Hypothalamus (tissue), 51 donors: ENCODE data around the gene RPS10.

Experiments used
- DNase-seq, 51 donors: peaks; one replicate each; lab custom pipeline; 2025; lab: John Stamatoyannopoulos, UW

The RPS10 gene

DNA sequence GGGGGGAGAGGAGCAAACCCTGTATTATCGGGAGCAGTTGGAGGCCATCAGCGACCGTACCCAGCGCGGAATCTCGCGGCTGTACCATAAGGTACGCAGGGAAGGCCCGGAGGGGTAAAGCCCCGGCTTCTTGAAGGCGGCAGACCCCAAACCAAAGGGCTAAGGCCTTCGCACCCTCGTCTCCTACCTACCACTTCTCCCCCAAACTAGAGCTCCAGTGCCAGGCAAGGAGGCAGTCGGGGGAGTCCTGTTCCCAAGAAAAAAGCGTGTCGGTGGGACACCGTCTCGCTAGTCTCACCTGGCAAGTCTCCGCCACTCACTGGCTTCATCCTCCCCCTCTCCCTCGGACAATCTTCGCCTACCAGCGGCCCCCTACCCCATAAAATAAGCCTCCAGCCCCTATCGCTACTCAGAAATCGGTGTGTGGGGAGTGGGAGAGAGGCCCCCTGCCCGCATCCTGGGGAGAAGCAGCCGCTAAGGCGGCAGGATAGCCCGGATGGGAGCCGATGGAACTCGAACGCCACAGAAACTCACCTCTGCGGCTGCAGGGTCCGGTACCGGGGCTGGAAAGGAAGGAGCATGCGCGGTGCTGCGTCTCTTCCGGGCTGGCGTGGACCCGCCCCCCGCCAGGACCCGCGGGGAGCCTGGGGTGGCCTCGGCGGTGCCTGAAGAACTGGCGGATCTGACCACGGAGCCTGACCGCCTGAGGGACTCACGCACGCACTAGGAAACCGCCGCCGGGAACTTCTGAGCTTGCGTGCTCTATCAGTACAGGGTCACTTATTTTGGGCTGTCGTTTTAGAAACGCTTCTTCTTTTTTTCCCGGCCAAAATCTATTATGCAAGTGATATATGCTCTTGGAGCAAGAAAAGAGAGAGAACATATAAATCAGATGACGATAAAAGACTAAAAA lies at the start of gene RPS10:
TSS of gene RPS10 (minus strand) at position 572 of the 913 bp plus-strand sequence. CDS start 848 bp downstream, outside the sequence.
- peak; percentile 46 to 94 (median 85) for DNase-seq

DNA sequence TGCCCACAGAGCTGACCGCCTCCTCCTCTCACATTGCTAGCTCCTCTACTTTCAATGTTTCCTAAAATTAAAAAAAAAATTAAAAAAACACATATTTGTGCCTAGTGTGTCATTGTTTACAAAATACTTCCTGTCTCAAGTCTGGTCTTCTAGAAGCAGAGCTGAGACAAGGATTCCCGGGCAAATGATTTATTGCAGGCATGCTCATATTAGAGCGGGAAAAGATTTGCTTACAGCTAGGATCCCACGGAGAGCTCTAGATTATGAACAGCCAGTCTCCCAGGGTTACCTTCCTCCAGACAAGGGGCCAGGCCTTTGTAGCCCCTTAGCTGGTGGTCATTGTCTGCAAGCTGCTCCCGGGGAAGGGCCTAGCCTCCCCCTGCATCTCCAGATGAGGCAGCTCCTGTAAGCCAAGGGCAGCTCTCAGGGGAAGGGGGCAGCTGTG lies 49.4 kb upstream of the RPS10 start:
- no peak for DNase-seq

DNA sequence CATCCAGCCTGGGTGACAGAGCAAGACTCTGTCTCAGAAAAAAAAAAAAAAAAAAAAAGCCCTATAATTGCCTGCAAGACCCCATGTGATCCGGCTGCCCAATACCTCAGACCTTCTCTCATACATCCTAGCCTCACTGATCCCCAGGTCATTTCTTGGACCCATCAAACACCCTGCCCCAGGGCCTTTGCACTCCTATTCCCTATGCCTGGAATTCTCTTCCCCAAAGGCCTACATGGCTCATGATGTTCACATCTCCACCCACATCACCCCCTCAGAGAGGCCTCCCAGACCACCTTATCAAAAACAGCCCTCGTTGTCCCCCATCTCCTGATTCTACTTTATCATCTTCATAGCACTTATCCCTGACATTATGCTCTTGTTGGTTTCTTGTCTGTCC lies 48.9 kb upstream of the RPS10 start:
- no peak for DNase-seq

DNA sequence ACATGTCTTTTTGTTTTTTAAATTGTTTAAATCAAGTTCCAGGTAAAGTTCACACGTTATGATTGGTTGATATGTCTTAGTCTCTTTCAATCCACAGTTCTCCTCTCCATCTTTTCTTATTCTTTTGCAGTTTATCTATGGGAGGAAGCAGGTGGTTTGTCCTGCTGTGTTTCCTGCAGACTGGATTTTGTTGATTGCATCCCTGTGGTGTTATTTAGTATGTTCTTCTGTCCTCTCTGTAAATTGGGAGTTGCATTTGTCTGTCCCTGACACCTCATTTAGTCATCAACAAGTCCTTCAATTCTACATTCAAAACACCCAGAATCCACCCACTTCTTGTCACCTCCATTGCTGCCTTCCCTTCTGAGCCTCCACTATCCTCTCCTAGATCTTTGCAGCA lies 48.1 kb upstream of the RPS10 start:
- no peak for DNase-seq

DNA sequence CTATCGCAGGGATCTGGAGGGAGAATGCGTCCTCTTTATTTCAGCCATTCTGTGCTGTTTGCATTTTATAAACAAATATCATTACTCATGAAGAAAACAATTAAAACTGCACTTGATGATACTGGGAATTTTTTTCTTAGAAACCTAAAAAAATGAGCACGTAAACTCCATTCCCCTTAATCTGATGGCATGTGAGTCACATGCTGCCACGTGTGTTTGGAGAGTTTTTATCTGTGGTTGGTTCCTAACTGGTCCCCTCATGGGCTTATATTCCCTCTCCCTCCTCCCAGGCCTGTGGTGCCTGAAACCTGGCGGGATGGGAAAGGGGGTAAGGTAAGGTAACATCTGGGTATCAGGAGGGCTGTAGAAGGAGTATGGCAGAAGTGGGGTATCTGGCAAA lies 46.6 kb upstream of the RPS10 start:
- no peak for DNase-seq

- DNase-seq: no peak
Observed at GRCh38 chr6:34469499-34469898, 43.6 kb upstream of the RPS10 start.

- DNase-seq: no peak
Observed at GRCh38 chr6:34468378-34468892, 42.6 kb upstream of the RPS10 start.

GRCh38 chr6:34466242-34467185 lies 40.6 kb upstream of the RPS10 start:
- DNase-seq: peak in 3 of 51 donors; percentile 21 to 52 (median 36)

DNA sequence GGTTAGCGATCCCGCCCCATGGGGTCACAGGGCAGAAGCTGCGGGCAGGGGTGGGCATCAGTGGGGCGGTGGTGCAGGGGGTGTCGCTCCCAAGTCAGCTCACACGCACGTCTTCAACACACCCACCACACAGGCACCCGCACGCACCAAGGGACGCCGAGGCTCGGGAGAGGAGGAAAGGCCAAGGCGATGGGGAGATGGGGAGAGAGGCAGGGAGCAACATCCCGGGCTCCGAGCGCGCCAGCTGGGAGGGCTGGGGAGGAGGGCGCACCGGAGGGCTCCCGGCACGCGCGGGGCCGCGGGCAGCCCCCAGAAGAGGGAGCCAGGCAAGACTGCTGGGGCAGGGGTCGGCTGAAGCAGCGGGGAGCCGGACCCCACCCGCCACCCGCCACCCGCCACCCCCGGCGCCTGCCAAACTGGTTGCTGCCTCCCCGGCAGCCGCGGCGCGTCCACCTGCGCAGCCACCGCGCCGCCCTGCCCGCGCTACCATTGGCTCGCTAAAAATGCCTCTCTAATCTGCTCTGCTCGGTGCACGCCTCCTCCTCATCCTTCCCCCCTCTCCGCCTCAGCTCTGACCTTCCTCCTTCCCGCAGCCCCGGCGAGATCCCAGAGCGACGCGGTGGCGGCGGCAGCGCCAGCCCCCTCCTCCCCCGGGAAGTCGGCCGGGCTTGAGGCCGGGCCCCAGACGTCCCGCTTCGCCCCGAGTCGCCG lies 39.8 kb upstream of the RPS10 start, which contains the start of gene PACSIN1:
TSS of gene PACSIN1 (plus strand) at position 546 of the 711 bp plus-strand sequence. CDS start 60,230 bp downstream, outside the sequence.
- peak in 26 of 51 donors; percentile 2 to 71 (median 28) for DNase-seq

GRCh38 chr6:34463849-34464248 lies 38.0 kb upstream of the RPS10 start:
- no peak for DNase-seq

DNA sequence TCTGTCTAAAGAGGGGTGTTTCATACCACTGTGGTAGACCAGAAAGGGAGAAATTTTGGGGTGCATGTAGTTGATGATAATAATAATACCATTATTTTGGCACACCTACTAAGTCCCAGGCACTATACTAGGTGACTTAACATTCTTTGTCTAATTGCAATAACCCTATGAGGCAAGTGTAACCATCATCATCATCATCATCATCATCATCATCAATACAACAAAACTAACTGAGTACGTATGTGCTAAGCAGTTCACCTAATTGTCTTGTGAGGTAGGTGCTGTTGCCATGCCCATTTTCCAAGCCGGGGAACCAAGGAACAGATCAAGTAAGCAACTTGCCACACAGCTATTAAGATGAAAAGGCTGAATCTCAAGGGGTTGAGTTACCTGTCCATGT lies 37.4 kb upstream of the RPS10 start:
- DNase-seq: no peak

DNA sequence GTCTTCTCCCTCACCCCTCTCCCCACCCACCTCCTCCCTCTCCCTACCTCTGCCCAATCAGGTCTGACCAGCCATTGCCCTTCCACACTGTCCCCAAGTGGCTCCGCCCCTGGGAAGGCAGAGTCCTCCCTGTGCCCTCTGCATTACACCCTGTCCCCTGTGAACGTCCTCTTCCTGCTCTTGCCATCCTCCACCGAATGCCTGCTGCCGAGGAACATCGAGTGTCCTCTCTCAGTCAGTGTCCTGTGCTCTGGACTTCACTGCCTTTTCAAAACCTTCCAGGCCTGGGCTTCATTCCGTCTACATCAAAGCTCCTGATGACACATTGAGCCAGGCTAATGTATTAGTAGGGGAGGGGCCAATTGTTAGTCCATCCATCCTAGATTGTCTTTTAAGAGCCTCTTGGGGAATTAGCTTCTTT lies 36.7 kb upstream of the RPS10 start:
- no peak for DNase-seq

DNA sequence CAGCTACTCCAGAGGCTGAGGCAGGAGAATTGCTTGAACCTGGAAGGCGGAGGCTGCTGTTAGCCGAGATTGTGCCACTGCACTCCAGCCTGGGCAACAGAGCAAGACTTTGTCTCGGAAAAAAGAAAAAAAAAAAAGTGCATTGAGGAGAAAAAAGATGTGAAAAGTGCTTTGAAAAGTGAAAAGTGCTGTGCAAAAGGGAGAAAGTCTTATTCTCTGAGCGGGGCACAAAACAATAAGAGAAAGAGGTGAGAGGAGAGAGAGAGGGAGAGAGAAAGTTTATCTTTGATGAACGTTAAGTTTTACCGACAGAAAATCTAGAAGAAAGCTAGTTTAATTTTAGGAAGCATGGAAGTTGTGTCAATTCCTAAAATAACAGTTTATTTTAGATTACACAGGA lies 36.1 kb upstream of the RPS10 start:
- DNase-seq: no peak

DNA sequence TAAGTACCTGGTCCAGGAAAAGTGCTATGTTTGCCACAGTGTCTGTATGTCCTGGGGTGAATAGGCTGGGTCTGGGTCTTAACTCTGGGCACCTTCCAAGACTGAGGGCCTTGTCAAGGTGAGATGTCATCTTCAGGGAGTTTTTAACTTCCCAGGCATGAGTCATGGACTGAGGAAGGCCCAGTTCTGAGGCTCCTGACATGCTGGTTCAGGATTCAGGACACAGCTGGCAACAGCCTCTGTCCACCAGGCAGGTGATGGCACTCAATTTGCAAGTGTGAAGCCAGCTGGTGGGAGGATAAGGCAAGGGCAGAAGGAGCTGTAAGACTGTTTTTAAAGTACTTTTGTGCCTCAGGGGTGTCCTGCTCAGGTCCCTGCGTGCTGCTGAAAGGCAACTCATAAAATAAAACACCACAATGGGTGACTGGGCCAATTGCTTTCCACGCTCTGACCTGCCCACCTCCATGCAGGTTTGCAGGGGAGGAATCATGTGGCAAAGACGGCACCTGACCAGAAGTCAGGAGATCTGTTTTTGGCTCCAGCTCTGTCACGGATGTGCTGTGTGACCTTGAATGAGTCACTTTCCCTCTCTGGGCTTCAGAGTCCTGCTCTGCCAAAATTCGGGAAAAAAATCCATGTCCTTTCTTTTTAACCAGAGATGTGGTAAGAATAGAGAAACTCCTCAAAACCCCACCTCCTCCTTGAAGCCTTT lies 35.1 kb upstream of the RPS10 start:
- DNase-seq: no peak

- peak in 7 of 51 donors; percentile 2 to 16 (median 7) for DNase-seq
Observed at GRCh38 chr6:34459899-34460593, 34.2 kb upstream of the RPS10 start.

GRCh38 chr6:34457742-34458735 lies 32.2 kb upstream of the RPS10 start:
- DNase-seq: no peak

GRCh38 chr6:34457382-34457741 lies 31.5 kb upstream of the RPS10 start:
- DNase-seq: no peak

DNA sequence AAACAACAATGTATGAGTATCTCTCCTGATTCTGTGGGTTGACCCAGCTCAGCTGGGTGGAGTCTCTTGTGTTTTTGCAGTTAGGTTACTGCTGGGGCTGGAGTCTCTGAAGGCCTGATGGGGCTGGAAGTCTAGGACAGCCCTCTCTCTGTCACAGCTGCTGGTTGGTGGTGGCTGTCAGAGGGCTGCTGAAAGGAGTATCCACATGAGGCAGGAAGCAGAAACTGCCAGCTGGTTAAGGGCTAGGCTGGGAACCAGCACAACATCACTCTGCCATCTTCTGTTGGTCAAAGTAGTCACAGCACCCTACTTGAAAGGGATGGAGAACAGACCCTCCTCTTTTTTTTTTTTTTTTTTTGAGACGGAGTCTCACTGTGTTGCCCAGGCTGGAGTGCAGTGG lies 30.0 kb upstream of the RPS10 start:
- DNase-seq: no peak
